HepG2 (cell line): Measurements from ENCODE around the gene ANO4. TPM values are rescaled to one million over a fixed set of nuclear protein-coding genes. Genes with fewer than 3 reads are reported as not detected.

ENCODE experiments used
- ATAC-seq: fragments of 200-7000 bp; cut with Tn5 transposase; 3 replicates; pipeline ENCODE4 v1.9.1; 2020; ENCODE audit warnings: mild to moderate bottlenecking, moderate library complexity
- BruUV-seq: library from RNA; stranded (reverse); fragments of 400-500 nt; replicated peaks from 2 replicates; lab custom pipeline; 2021; lab: Mats Ljungman, UMichigan
- CTCF ChIA-PET: fragments of 300-600 bp; formaldehyde crosslinking; extraction: SDS; loops from one replicate; lab custom pipeline; 2021; ENCODE audit warnings: low total read pairs, inconsistent platforms, low intra/inter-chr PET ratio; lab: Yijun Ruan, JAX
- POLR2A ChIA-PET: fragments of 350-600 bp; sonication (Branson Sonifier 250); formaldehyde crosslinking; loops from one replicate; lab custom pipeline; 2020; ENCODE audit warnings: antibody characterized with exemption, inconsistent platforms; lab: Yijun Ruan, JAX
- DNase-seq: peaks from one replicate; pipeline ENCODE4 v3.0.0-alpha.2; 2015; ENCODE audit warnings: low spot score
- FAIRE-seq: peaks from 3 replicates; lab custom pipeline; 2011; peaks lifted over from hg19 to GRCh38; lab: Jason Lieb, UNC
- H2AFZ ChIP-seq: one replicate; pipeline ENCODE4 v1.6.1; 2011; ENCODE audit warnings: low read length, inconsistent platforms
- H3K27ac ChIP-seq: fragments of 300-600 bp; 3 replicates; pipeline ENCODE4 v1.8.0; 2011; ENCODE audit warnings: mixed run types, mild to moderate bottlenecking, mixed read lengths, low read length, inconsistent platforms; ENCODE audit not compliant: insufficient read depth; ENCODE audit errors: extremely low read length
- H3K27me3 ChIP-seq, 2 experiments: fragments of 200-600 bp in 1 of 2; 2 replicates in 1 of 2; 3 replicates in 1 of 2; pipeline versions ENCODE4 v1.6.0 to v1.8.0; 2011; ENCODE audit warnings: low read length in 2 of 2, mild to moderate bottlenecking in 2 of 2, moderate library complexity in 2 of 2, inconsistent platforms in 1 of 2; ENCODE audit not compliant: insufficient read depth in 2 of 2, control insufficient read depth in 1 of 2
- H3K36me3 ChIP-seq, 2 experiments: fragments of 200-600 bp in 1 of 2; replicated peaks in 1 of 2; 2 replicates in 1 of 2; 3 replicates in 1 of 2; pipeline versions ENCODE4 v1.5.1 to v1.8.0; 2011; ENCODE audit warnings: low read length in 2 of 2, inconsistent platforms in 1 of 2; ENCODE audit not compliant: insufficient read depth in 2 of 2, control insufficient read depth in 1 of 2
- H3K4me1 ChIP-seq: 2 replicates; pipeline ENCODE4 v1.5.1; 2012; ENCODE audit warnings: low read length, inconsistent platforms; ENCODE audit not compliant: insufficient read depth
- H3K4me2 ChIP-seq: 2 replicates; pipeline ENCODE4 v1.6.0; 2011; ENCODE audit warnings: low read depth, low read length, inconsistent platforms
- H3K4me3 ChIP-seq, 3 experiments: fragments of 200-600 bp in 1 of 3; sonication (generic), shearing (Covaris generic) in 1 of 3; replicated peaks in 1 of 3; 2 replicates each; pipeline ENCODE4 v1.5.1; 2011 to 2016; ENCODE audit warnings: low read length in 3 of 3, inconsistent platforms in 2 of 3, low read depth in 2 of 3, mild to moderate bottlenecking in 2 of 3, control low read depth in 1 of 3, mixed read lengths in 1 of 3; ENCODE audit not compliant: insufficient read depth in 1 of 3
- H3K79me2 ChIP-seq: one replicate; pipeline ENCODE4 v1.6.1; 2011; ENCODE audit warnings: low read length, inconsistent platforms; ENCODE audit not compliant: insufficient read depth
- H3K9ac ChIP-seq: 2 replicates; pipeline ENCODE4 v1.6.0; 2011; ENCODE audit warnings: mild to moderate bottlenecking, low read depth, low read length, inconsistent platforms; ENCODE audit not compliant: insufficient read depth
- H3K9me3 ChIP-seq: 2 replicates; pipeline ENCODE4 v1.5.1; 2012; ENCODE audit warnings: mild to moderate bottlenecking, low read length
- H4K20me1 ChIP-seq: 2 replicates; pipeline ENCODE4 v1.6.0; 2011; ENCODE audit warnings: inconsistent platforms, mild to moderate bottlenecking, low read length, moderate library complexity; ENCODE audit not compliant: insufficient read depth
- DMAP1 ChIP-seq: IDR thresholded peaks from 2 replicates; pipeline ENCODE4 v1.6.1; 2016
- GATA4 ChIP-seq: sonication (generic); IDR thresholded peaks from 2 replicates; pipeline ENCODE4 v1.6.1; 2016; ENCODE audit warnings: antibody characterized with exemption, low read depth, borderline replicate concordance
- HBP1 ChIP-seq: IDR thresholded peaks from 2 replicates; pipeline ENCODE4 v1.6.1; 2016; ENCODE audit warnings: low read depth, control low read depth
- KLF11 ChIP-seq: IDR thresholded peaks from 2 replicates; pipeline ENCODE4 v1.6.1; 2016; ENCODE audit warnings: missing compliant biosample characterization
- NFKBIZ ChIP-seq: IDR thresholded peaks from 2 replicates; pipeline ENCODE4 v1.6.1; 2018; ENCODE audit warnings: missing genetic modification reagents, missing compliant biosample characterization
- ZNF10 ChIP-seq: sonication (generic); formaldehyde crosslinking; IDR thresholded peaks from 2 replicates; pipeline ENCODE4 v1.4.0; 2020; ENCODE audit warnings: mild to moderate bottlenecking, low read depth, missing genetic modification reagents, borderline replicate concordance
- ZNF777 ChIP-seq: sonication (generic); formaldehyde crosslinking; IDR thresholded peaks from 2 replicates; pipeline ENCODE4 v1.4.0; 2020; ENCODE audit warnings: missing genetic modification reagents
- WGBS: methylation state at CpG from one replicate; pipeline ENCODE4 v1.1.6; 2017; ENCODE audit warnings: low lambda C conversion rate; 5-methylcytosine and 5-hydroxymethylcytosine counted together
- in situ Hi-C: cut with HindIII; loops from 2 replicates; pipeline ENCODE4 v1.10.0; 2017; ENCODE audit warnings: low pct_unique_long_range_greater_than_20kb; ENCODE audit not compliant: extremely low pct_ligation_motif_present
- intact Hi-C: fragments of 100-400 bp; cut with micrococcal nuclease; formaldehyde crosslinking; loops from one replicate; pipeline ENCODE4 v1.10.0; 2022; ENCODE audit not compliant: unreplicated experiment
- polyA plus RNA-seq, 8 experiments: library from polyadenylated mRNA; depleted of rRNA in 3 of 8; stranded (reverse) in 7 of 8; unstranded in 1 of 8; fragments of >200 nt; fragmentation: Illumina TruSeq in 4 of 8; extraction: Trizol in 4 of 8; gene quantifications; 2 replicates each; pipeline versions ENCODE4 v1.2.1 to v1.2.3, GENCODE V29; 2011 to 2016; ENCODE audit warnings: low read depth in 4 of 8, missing spikeins in 1 of 8, mixed read lengths in 1 of 8; ENCODE audit not compliant: insufficient read depth in 1 of 8
- total RNA-seq, 5 experiments: library from RNA; depleted of rRNA; stranded (reverse); fragments of >200 nt; fragmentation: Illumina TruSeq; extraction: Trizol; gene quantifications; 2 replicates each; pipeline ENCODE4 v1.2.3, GENCODE V29; 2016; ENCODE audit warnings: low read depth in 1 of 5

Gene ANO4
- total and polyA plus RNA-seq, 2 of the 13 experiments (the other 11 are each of a cell fraction or from before 2014, with no cell fraction given), result not detected

- H2AFZ ChIP-seq, result no peak overlapping the region
- intact Hi-C loops, result no loop called here
- no peaks in the 10 kb centered on the region for H3K9me3 ChIP-seq
- CTCF ChIA-PET, result no interaction called here
- DNase-seq (no peak), FAIRE-seq (no peak), ATAC-seq (no peak)
- H3K79me2 ChIP-seq, result no peaks in the 10 kb centered on the region
- 3% methylated on average over 6 of the region's 7 CpGs for WGBS
- no peak overlapping the region for H3K4me2 ChIP-seq
- H3K27me3 ChIP-seq, result no peaks in the 10 kb centered on the region; a peak in 1 of 5 replicates
- H3K27ac ChIP-seq, result no peak overlapping the region
- no peaks in the 10 kb centered on the region for H4K20me1 ChIP-seq
- TF ChIP-seq DMAP1 (CRISPR knock-in tag) (no peak), NFKBIZ (CRISPR knock-in tag) (no peak), HBP1 (no peak), ZNF777 (CRISPR knock-in tag) (no peak), ZNF10 (CRISPR knock-in tag) (no peak)
- POLR2A ChIA-PET, result no interaction called here
- H3K9ac ChIP-seq, result no peak overlapping the region
- BruUV-seq, result no TSS peak
- no peaks in the 10 kb centered on the region for H3K36me3 ChIP-seq
- no peaks in the 10 kb centered on the region for H3K4me1 ChIP-seq
- in situ Hi-C loops, result no loop called here
- H3K4me3 ChIP-seq, result no peak overlapping the region
Observed at GRCh38 chr12:101045486-101046464, 251.2 kb downstream of the ANO4 start.

- CTCF ChIA-PET, result no interaction called here
- H4K20me1 ChIP-seq, result no peaks in the 10 kb centered on the region
- no peaks in the 10 kb centered on the region for H3K9me3 ChIP-seq
- H3K4me1 ChIP-seq, result peaks cover 13% of the 10 kb centered on the region
- no peak overlapping the region for H3K9ac ChIP-seq
- POLR2A ChIA-PET, result no interaction called here
- WGBS, result 0% methylated on average over 1 of the region's 1 CpG
- DNase-seq (no peak), ATAC-seq (no peak), FAIRE-seq (no peak)
- in situ Hi-C loops, result no loop called here
- H3K27me3 ChIP-seq, result no peaks in the 10 kb centered on the region; a peak in 1 of 5 replicates
- no peak overlapping the region for H3K4me3 ChIP-seq
- BruUV-seq, result no TSS peak
- intact Hi-C loops, result no loop called here
- H2AFZ ChIP-seq, result no peak overlapping the region
- no peaks in the 10 kb centered on the region for H3K79me2 ChIP-seq
- H3K4me2 ChIP-seq, result no peak overlapping the region
- H3K27ac ChIP-seq, result no peak overlapping the region
- no peak for TF ChIP-seq KLF11 (CRISPR knock-in tag)
- no peak for TF ChIP-seq GATA4
- TF ChIP-seq, all 625 proteins: peak for 0
- no peaks in the 10 kb centered on the region for H3K36me3 ChIP-seq
Observed at GRCh38 chr12:101047652-101048051, 253.1 kb downstream of the ANO4 start.
